OCI-LY7 (cell line): ENCODE measurements around the gene HOXA4. TPM values are rescaled to one million over a fixed set of nuclear protein-coding genes. Genes with fewer than 3 reads are reported as not detected.

Experiments
- BruUV-seq: library from RNA; stranded (reverse); fragments of 400-500 nt; replicated peaks from 2 replicates; lab custom pipeline; 2021; lab: Mats Ljungman, UMichigan
- CTCF ChIA-PET: fragments of 300-600 bp; sonication (Branson Sonifier 250); formaldehyde crosslinking; loops from one replicate; lab custom pipeline; 2022; ENCODE audit warnings: antibody characterized with exemption; ENCODE audit not compliant: unreplicated experiment; lab: Charles Lee
- POLR2A ChIA-PET: fragments of 300-600 bp; sonication (Branson Sonifier 250); formaldehyde crosslinking; loops from one replicate; lab custom pipeline; 2022; ENCODE audit warnings: antibody characterized with exemption; lab: Charles Lee
- DNase-seq: peaks from one replicate; pipeline ENCODE4 v3.0.0-alpha.2; 2015; ENCODE audit warnings: low spot score
- H2AFZ ChIP-seq: fragments of 200-600 bp; sonication (generic), shearing (Covaris generic); 2 replicates; pipeline ENCODE4 v1.6.1; 2014; ENCODE audit warnings: mild to moderate bottlenecking, antibody characterized with exemption, low read length, moderate library complexity
- H3K27ac ChIP-seq: fragments of 200-600 bp; sonication (generic); 2 replicates; pipeline ENCODE4 v1.5.1; 2014; ENCODE audit warnings: mixed run types, low read depth, mild to moderate bottlenecking, moderate library complexity, low read length, inconsistent platforms; ENCODE audit not compliant: poor library complexity, severe bottlenecking
- H3K36me3 ChIP-seq: fragments of 200-600 bp; sonication (generic); 2 replicates; pipeline ENCODE4 v1.6.1; 2014; ENCODE audit warnings: mild to moderate bottlenecking, antibody characterized with exemption, low read length, moderate library complexity, mixed read lengths; ENCODE audit not compliant: insufficient read depth
- H3K4me1 ChIP-seq: fragments of 200-600 bp; sonication (generic); 2 replicates; pipeline ENCODE4 v1.5.1; 2014; ENCODE audit warnings: mild to moderate bottlenecking, low read length; ENCODE audit not compliant: insufficient read depth, poor library complexity, severe bottlenecking
- H3K4me2 ChIP-seq: fragments of 200-600 bp; sonication (generic); 2 replicates; pipeline ENCODE4 v1.6.1; 2014; ENCODE audit warnings: mild to moderate bottlenecking, low read length
- H3K4me3 ChIP-seq: fragments of 200-600 bp; sonication (generic); 2 replicates; pipeline ENCODE4 v1.5.1; 2014; ENCODE audit warnings: mild to moderate bottlenecking, low read depth, low read length; ENCODE audit not compliant: poor library complexity, severe bottlenecking
- H3K79me2 ChIP-seq: fragments of 200-600 bp; sonication (generic); 2 replicates; pipeline ENCODE4 v1.6.1; 2016; ENCODE audit warnings: low read depth, mild to moderate bottlenecking, low read length, moderate library complexity, mixed read lengths; ENCODE audit not compliant: insufficient read depth
- H3K9me2 ChIP-seq: fragments of 200-600 bp; sonication (generic); 2 replicates; pipeline ENCODE4 v1.6.1; 2016; ENCODE audit warnings: mild to moderate bottlenecking, low read length, mixed read lengths; ENCODE audit not compliant: insufficient read depth
- H3K9me3 ChIP-seq: fragments of 200-600 bp; sonication (generic); 2 replicates; pipeline ENCODE4 v1.6.1; 2014; ENCODE audit warnings: mild to moderate bottlenecking, mixed run types, low read length, mixed read lengths
- H4K20me1 ChIP-seq: fragments of 200-600 bp; sonication (generic); 2 replicates; pipeline ENCODE4 v1.6.1; 2014; ENCODE audit warnings: mild to moderate bottlenecking, antibody characterized with exemption, low read length, moderate library complexity, mixed read lengths; ENCODE audit not compliant: insufficient read depth
- EZH2phosphoT487 ChIP-seq: fragments of 200-600 bp; sonication (generic); IDR thresholded peaks from 2 replicates; pipeline ENCODE4 v1.6.1; 2018; ENCODE audit warnings: low read depth, borderline replicate concordance, mild to moderate bottlenecking, mixed run types, antibody characterized with exemption, low read length, moderate library complexity, mixed read lengths
- intact Hi-C: fragments of 100-400 bp; cut with micrococcal nuclease; formaldehyde crosslinking; loops from one replicate; pipeline ENCODE4 v1.10.0; 2022; ENCODE audit not compliant: unreplicated experiment
- total RNA-seq, 2 experiments: library from RNA; depleted of rRNA in 1 of 2; stranded (reverse); fragments of >200 nt in 1 of 2; shearing (Covaris generic) in 1 of 2; gene quantifications; 2 replicates each; pipeline ENCODE4 v1.2.3, GENCODE V29; 2014 to 2022
- TF ChIP-seq, protein P1 (sequence below): fragments of 200-600 bp; sonication (generic); conservative IDR thresholded peaks from 2 replicates; pipeline ENCODE4 v1.5.1; 2014; ENCODE audit warnings: mild to moderate bottlenecking, antibody characterized with exemption, low read length, moderate library complexity, mixed read lengths

The HOXA4 gene
- total RNA-seq, 2 experiments from 2014 or later: 2.0 TPM; not detected in 1

DNA sequence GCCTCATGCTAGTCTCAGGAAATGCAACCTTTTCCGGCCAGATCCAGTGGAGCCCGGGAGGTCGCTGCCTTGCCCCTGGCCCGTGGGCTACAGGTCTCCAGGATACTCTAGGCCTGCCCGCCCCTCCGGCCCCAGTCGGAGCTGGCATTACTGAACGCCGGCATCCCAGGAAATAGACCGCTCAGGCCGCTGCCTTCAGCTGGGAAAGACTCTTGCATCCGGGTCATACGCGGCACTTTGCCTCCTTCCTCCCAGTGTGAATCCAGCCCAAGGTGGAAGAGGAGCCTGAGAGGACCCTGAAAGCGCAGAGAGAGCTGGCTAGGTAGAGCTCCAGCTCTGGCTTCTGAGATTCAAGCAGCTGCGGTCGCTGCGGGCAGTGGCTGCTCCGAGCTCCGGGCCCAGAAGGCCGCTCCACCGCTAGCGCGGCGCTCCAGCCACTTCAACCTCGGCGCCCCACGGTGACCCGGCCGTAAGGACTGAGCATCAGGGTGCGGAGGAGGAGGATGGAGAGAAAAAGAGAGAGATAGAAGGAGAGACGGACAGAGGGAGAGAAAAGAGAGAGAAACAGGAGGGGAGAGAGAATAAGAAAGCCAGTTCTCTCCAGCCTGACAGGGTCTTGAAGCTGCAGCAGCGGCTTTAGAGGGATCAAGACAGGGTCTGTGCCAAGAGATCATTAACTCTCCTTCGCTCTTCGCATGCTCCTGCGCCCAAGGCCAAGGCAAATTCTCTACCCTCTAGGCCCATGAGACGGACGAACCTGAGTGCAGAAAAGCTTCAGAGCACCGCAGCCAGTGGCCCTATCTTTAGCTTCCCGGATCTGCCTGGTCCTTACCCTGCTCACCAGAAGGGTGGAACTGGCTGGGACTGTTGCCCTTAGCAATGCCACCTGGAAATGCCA lies 45.3 kb upstream of the HOXA4 start:
- BruUV-seq: no TSS peak
- TF ChIP-seq EZH2phosphoT487: no peak
- TF ChIP-seq, protein P1, sequence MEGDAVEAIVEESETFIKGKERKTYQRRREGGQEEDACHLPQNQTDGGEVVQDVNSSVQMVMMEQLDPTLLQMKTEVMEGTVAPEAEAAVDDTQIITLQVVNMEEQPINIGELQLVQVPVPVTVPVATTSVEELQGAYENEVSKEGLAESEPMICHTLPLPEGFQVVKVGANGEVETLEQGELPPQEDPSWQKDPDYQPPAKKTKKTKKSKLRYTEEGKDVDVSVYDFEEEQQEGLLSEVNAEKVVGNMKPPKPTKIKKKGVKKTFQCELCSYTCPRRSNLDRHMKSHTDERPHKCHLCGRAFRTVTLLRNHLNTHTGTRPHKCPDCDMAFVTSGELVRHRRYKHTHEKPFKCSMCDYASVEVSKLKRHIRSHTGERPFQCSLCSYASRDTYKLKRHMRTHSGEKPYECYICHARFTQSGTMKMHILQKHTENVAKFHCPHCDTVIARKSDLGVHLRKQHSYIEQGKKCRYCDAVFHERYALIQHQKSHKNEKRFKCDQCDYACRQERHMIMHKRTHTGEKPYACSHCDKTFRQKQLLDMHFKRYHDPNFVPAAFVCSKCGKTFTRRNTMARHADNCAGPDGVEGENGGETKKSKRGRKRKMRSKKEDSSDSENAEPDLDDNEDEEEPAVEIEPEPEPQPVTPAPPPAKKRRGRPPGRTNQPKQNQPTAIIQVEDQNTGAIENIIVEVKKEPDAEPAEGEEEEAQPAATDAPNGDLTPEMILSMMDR: no peak
- Histone ChIP-seq H3K79me2 (no peaks in the 10 kb centered on the region), H3K9me3 (no peaks in the 10 kb centered on the region), H2AFZ (no peak overlapping the region), H3K36me3 (no peaks in the 10 kb centered on the region), H3K4me1 (no peaks in the 10 kb centered on the region), H3K9me2 (no peaks in the 10 kb centered on the region), H4K20me1 (no peaks in the 10 kb centered on the region), H3K4me3 (no peak overlapping the region), H3K4me2 (no peak overlapping the region), H3K27ac (no peak overlapping the region)
- CTCF ChIA-PET: no interaction called here
- POLR2A ChIA-PET: no interaction called here
- intact Hi-C loops: no loop called here
- DNase-seq: no peak

DNA sequence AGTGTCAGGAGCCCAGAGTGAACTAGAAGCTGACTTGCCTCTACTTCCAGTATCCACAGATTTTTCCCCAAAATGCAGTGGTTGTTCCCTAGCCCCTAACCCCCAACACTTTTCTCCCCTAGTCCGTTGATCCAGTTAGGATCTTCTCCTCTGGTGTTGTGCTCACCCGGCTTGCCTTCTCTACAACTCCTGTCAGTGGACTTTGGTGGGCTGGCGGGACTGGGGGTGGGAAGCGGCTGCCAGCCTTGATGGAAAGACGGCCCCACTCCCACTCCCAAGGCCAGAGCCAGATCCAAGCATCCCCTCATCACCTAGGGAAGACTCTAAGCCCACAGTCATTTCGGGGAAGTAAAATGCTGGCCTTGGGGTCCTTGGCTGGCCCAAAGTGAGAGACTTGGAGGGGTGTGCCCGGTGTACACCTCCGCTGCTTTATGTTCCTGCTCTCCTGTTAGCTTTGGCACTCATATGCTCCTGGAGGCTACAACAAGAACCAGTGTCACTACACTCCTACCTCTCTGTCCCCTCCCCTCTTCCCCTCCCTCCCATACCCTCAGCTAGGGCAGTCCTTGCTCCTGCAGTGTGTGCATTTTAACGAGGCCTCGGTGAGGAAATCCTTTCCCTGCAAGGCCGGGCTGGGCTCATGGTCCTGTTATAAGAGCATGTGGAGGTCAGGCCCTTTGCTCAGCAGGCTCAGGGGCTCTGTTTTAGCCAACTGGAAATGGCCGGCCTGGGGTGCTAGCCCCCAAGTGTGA lies 44.5 kb upstream of the HOXA4 start:
- POLR2A ChIA-PET: no interaction called here
- H3K27ac ChIP-seq: no peak overlapping the region
- no peak overlapping the region for H2AFZ ChIP-seq
- intact Hi-C loops: no loop called here
- no peaks in the 10 kb centered on the region for H3K4me1 ChIP-seq
- H3K4me3 ChIP-seq: no peak overlapping the region
- H3K36me3 ChIP-seq: no peaks in the 10 kb centered on the region
- no peak for DNase-seq
- H4K20me1 ChIP-seq: no peaks in the 10 kb centered on the region
- no TSS peak for BruUV-seq
- no peaks in the 10 kb centered on the region for H3K9me2 ChIP-seq
- no peaks in the 10 kb centered on the region for H3K9me3 ChIP-seq
- H3K4me2 ChIP-seq: no peak overlapping the region
- H3K79me2 ChIP-seq: no peaks in the 10 kb centered on the region
- TF ChIP-seq EZH2phosphoT487: no peak
- TF ChIP-seq, protein P1: no peak
- CTCF ChIA-PET: no interaction called here
